Stimulated activated naive CD4-positive, alpha-beta T cell (primary cell): ENCODE results near the gene DHRSX.

Source experiments
- DNase-seq, 6 experiments: peaks; one replicate each; lab custom pipeline; 2025; lab: John Stamatoyannopoulos, UW

Gene DHRSX

GRCh38 chrX:2193273-2193592 is 307.5 kb downstream of the DHRSX start:
- DNase-seq: no peak

GRCh38 chrX:2192584-2193272 is 308.0 kb downstream of the DHRSX start:
- no peak for DNase-seq

DNA sequence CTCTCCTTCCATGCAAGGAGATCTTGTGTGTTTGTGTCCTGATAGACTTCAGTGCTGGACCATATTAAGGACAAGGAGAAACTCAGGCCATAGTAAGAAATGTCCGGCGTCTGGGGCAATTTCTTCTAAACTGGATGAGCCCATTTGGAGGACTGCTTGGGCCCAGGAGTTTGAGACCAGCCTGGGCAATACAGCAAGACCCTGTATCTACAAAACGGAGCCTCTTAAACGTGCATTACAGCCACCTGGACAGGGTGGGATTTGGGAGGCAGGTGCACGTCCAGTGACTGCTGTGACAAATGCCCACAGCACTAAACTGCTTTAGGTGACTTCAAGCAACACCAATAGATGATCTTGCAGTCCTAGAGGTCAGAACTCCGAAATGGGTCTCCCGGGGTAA is 311.9 kb downstream of the DHRSX start:
- no peak for DNase-seq

DNA sequence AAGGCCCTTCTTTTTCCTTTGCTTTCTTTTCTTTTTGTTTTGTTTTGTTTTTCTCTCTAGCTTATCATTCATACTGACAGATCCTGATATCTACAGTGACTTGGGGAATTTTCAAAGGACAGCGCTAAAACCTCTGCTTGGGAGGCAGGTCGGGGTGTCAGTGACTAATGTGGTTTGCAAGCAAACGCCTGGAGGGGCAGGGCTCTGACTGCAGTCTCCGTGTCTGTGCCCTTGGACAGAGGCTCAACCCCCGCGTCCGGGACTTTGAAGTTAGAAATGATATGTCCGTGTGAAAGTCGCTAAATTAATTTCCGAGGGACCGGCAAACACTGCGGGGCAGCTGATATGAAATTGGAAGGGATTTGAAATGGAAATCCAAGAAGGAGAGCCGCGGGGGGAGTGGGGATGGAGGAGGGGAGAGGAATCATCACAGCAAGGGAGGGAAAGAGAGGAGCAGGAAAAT is 312.4 kb downstream of the DHRSX start:
- no peak for DNase-seq

DNA sequence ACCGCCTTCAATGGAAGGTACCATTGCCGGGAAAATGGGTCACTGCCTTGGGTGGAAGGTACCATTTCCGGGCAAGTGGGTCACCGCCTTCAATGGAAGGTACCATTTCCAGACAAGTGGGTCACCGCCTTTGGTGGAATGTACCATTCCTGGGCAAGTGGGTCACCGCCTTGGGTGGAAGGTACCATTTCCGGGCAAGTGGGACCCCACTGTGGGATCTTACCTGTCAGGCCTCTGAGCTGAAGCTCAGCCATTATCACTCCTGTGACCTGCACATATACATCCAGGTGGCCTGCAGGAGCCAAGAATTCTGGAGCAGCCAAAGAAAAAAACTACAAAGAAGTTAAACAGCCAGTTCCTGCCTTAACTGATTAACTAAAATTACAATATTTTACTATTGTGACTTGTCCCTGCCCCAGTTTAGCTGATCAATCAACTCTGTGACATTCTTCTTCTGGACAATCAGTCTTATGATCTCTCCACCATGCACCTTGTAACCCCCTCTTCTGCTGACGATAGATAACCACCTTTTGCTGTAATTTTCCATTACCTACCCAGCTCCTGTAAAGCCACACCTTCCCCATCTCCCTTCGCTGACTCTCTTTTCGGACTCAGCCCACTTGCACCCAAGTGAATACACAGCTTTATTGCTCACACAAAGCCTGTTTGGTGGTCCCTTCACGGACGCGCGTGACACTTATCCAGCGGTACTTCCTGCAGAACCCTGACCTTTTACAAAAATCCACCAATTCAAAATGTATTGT is 313.2 kb downstream of the DHRSX start:
- DNase-seq: no peak

DNA sequence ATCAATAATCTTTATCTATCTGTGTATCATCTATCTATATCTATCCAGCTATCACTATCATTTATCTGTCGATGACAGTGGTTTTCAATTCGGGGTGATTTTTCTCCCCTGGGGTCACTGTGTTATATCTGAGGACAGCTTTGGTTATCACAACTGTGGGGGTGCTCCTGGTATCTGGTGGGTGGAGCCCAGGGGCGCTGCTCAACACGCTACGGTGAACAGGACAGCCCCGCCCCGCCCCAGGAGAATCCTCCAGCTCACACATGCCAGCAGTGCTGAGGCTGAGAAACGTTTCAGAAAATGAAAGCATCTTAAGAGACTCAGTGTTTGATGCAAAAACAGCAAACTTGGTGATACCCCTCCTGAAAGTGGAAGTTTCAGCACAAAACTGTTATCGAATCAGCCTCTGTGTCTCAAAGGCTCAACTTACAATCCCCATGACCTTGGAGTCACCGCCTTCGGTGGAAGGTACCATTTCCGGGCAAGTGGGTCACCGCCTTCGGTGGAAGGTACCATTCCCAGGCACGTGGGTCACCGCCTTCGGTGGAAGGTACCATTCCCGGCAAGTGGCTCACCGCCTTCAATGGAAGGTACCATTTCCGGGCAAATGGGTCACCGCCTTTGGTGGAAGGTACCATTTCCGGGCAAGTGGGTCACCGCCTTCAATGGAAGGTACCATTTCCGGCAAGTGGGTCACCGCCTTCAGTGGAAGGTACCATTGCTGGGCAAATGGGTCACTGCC is 315.3 kb downstream of the DHRSX start:
- DNase-seq: no peak

GRCh38 chrX:2184089-2184488 is 316.7 kb downstream of the DHRSX start:
- DNase-seq: no peak

DNA sequence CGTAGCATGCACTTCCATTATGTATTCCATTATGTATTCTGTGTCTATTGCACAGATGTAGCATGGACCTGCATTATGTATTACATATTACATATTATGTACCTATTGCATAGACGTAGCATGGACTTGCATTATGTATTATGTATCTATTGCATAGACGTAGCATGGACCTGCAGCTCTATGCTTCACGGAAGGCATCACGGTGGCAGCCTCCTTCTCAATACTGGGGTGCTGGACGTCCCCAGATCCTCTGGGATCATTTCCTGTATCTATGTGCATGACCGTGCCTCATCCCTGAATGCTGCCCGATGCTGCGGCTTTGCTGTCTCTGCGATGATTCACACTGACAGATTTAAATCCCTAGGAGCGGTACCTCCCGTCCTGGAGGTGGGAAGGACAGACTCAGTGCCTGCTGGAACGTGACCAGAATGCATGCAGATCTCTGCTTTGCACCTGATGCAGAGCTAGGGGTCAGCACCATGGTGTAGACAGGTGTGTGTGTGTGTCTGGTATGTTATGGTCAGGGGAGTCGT is 317.5 kb downstream of the DHRSX start:
- DNase-seq: no peak

DNA sequence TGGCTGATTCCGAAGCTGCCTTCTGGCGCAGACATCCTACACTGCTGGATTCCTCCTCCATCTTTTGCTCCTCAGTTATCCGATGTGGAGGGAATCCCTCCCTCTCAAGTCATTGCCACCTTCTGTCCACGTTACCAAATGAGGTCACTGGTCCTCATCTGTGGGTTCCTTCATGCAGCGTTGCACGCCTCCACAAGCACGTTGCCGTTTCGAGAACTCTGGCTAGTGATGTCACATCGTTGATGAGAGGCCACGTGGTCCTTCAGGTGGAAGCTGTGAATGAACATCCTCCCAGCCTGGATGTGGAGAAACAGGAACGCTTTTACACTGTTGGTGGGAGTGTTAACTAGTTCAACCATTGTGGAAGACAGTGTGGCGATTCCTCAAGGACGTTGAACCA is 323.2 kb downstream of the DHRSX start:
- DNase-seq: no peak

- DNase-seq: no peak
Observed at GRCh38 chrX:2176733-2177132, 324.0 kb downstream of the DHRSX start.

DNA sequence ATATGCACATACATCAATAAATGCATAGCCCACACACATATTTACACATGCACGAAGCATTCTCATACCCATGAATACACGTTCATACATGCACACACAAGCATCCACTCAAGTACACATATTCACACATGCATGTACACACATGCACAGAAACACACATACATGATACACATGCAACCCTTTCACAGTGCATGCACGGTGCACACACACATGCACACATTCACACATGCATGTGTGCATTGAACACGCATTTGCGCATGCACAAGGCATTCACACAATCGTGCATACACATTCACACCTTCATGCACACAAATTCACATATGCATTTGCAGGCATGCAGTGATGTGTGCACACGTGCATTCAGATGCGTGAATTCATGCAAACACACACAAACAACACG is 324.5 kb downstream of the DHRSX start:
- no peak for DNase-seq

DNA sequence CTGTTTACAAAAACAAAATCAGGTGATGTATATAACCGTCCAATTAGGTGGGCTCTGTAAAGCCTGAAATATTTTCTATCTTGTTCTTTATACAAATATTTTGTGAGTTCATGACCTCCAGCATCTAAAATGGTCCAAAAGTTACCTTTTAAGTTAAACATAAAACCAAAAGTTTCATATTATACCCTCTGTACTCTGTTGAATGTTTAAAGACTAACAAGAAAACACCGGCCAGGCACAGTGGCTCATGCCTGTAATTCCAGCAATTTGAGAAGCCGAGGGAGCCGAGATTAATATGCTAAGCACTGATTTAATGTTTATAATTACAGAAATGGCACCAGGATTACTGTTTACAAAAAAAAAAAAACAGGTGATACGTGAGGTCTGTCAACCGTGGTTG is 328.4 kb downstream of the DHRSX start:
- no peak for DNase-seq
